ENCODE results near the gene TYW1B. TPM values are rescaled to one million over a fixed set of nuclear protein-coding genes. Genes with fewer than 3 reads are reported as not detected.
"Not testable (repeated sequence)": the region's sequence is repeated elsewhere in the genome, so short reads cannot be mapped to it uniquely, and the experiment has no call there.

The TYW1B gene
- total and polyA plus RNA-seq, 2 experiments from 2014 or later, result 1.7 to 1.9 TPM

DNA sequence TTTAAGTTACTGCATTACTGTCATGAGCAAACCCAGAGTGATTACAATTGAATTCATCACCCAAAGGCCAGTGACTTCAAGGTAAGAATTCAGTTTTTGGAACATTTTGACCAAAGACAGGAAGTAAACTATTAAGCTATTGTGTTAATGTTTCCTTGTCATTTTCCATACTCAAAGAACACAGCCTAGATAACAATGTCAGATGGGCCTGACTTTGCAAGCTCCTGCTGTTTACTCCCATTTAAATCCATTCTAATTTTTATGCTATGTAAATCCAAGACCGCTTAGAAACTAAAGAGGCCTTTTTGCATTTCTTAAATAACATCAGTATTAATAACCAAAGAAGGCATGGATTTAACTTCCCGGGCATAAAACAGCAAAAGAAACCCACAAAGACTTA, 136.6 kb downstream of the TYW1B start:
- not testable (repeated sequence) for H3K9me2 ChIP-seq (replicated peaks; ENCODE audit: insufficient read depth); H2AFZ ChIP-seq; H3K27me3 ChIP-seq; H3K4me2 ChIP-seq; DNase-seq (ENCODE audit: low spot score); H3K4me3 ChIP-seq; H3K27ac ChIP-seq; H3K4me1 ChIP-seq (ENCODE audit: insufficient read depth); H4K20me1 ChIP-seq (ENCODE audit: insufficient read depth, poor library complexity, severe bottlenecking); H3K9me3 ChIP-seq (ENCODE audit: low read depth); H3K79me2 ChIP-seq; H3K36me3 ChIP-seq (replicated peaks; ENCODE audit: insufficient read depth, low read depth)
- WGBS (ENCODE audit: low lambda C conversion rate, missing lambda C conversion rate), result 75% methylated on average over 2 of the region's 2 CpGs

DNA sequence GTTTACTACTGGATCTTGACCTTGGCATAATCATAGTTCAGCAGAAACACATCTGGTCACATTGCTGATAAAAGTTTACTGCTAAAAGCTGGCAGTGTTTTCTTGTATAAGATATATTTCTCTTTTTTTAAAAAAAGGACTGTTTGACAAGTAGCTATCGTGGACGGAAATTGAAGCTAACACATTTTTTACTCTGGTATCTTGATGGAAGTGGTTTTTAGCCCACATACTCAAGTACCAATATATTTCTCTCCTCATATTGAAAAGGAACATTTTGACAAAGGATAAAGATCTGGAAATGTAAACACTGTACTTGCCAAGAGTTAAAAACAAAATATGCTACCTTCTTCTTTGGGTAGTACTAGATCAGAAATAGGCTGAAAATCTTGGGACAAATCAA, 137.8 kb downstream of the TYW1B start:
- not testable (repeated sequence) for H3K79me2 ChIP-seq; DNase-seq (ENCODE audit: low spot score); H3K9me3 ChIP-seq (ENCODE audit: low read depth); H3K27ac ChIP-seq; H3K4me2 ChIP-seq; H2AFZ ChIP-seq; H3K9me2 ChIP-seq (replicated peaks; ENCODE audit: insufficient read depth); H4K20me1 ChIP-seq (ENCODE audit: insufficient read depth, poor library complexity, severe bottlenecking); H3K36me3 ChIP-seq (replicated peaks; ENCODE audit: insufficient read depth, low read depth); H3K4me1 ChIP-seq (ENCODE audit: insufficient read depth); H3K4me3 ChIP-seq; H3K27me3 ChIP-seq
- 75% methylated on average over 2 of the region's 2 CpGs for WGBS (ENCODE audit: low lambda C conversion rate, missing lambda C conversion rate)

- H3K27me3 ChIP-seq; H3K27ac ChIP-seq; H3K4me1 ChIP-seq (ENCODE audit: insufficient read depth); H4K20me1 ChIP-seq (ENCODE audit: insufficient read depth, poor library complexity, severe bottlenecking); H3K9me3 ChIP-seq (ENCODE audit: low read depth); H3K4me2 ChIP-seq; H2AFZ ChIP-seq; H3K9me2 ChIP-seq (replicated peaks; ENCODE audit: insufficient read depth); H3K79me2 ChIP-seq; H3K4me3 ChIP-seq; DNase-seq (ENCODE audit: low spot score); H3K36me3 ChIP-seq (replicated peaks; ENCODE audit: insufficient read depth, low read depth): not testable (repeated sequence)
- 70% methylated on average over 1 of the region's 1 CpG for WGBS (ENCODE audit: low lambda C conversion rate, missing lambda C conversion rate)
These were observed 138.7 kb downstream of the TYW1B start for GRCh38 chr7:72689344-72689743.

DNA sequence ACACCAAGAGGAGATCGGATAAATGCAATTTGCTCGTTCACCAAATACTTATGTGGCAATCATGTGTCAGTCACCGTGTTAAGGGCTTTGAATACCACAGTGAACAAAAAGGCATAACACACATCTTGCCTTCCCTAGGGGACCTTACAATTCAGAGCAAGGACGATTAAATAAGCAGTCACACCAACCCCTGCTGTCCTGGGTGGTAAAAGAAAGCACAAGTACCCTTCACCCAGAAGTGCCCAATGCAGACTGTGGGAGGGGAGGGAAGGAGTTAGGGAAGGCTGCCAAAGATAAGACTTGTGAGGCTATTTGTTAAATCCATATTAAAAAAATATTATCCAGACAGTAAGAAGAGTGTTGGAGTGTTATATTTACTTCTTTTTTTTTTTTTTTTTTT, 146.8 kb downstream of the TYW1B start:
- DNase-seq (ENCODE audit: low spot score); H4K20me1 ChIP-seq (ENCODE audit: insufficient read depth, poor library complexity, severe bottlenecking); H3K36me3 ChIP-seq (replicated peaks; ENCODE audit: insufficient read depth, low read depth); H2AFZ ChIP-seq; H3K9me3 ChIP-seq (ENCODE audit: low read depth); H3K79me2 ChIP-seq; H3K27me3 ChIP-seq; H3K27ac ChIP-seq; H3K9me2 ChIP-seq (replicated peaks; ENCODE audit: insufficient read depth); H3K4me3 ChIP-seq; H3K4me2 ChIP-seq: not testable (repeated sequence)
- 79% methylated on average over 4 of the region's 4 CpGs for WGBS (ENCODE audit: low lambda C conversion rate, missing lambda C conversion rate)
- peaks cover 29% of the 10 kb centered on the region for H3K4me1 ChIP-seq (ENCODE audit: insufficient read depth)

GRCh38 chr7:72676880-72677279, 151.1 kb downstream of the TYW1B start:
- H3K27ac ChIP-seq, H3K4me3 ChIP-seq: not testable (repeated sequence)
- WGBS (ENCODE audit: low lambda C conversion rate, missing lambda C conversion rate), result 95% methylated on average over 6 of the region's 6 CpGs

GRCh38 chr7:72676086-72676690, 151.8 kb downstream of the TYW1B start:
- H3K9me3 ChIP-seq (ENCODE audit: low read depth); H3K4me3 ChIP-seq; H4K20me1 ChIP-seq (ENCODE audit: insufficient read depth, poor library complexity, severe bottlenecking); H3K4me2 ChIP-seq; H3K79me2 ChIP-seq; H3K4me1 ChIP-seq (ENCODE audit: insufficient read depth); H3K36me3 ChIP-seq (replicated peaks; ENCODE audit: insufficient read depth, low read depth); H3K27ac ChIP-seq; H3K9me2 ChIP-seq (replicated peaks; ENCODE audit: insufficient read depth); H2AFZ ChIP-seq; H3K27me3 ChIP-seq: not testable (repeated sequence)
- WGBS (ENCODE audit: low lambda C conversion rate, missing lambda C conversion rate), result 38% methylated on average over 5 of the region's 5 CpGs
- peak; percentile 18 for DNase-seq (ENCODE audit: low spot score)

More at GRCh38 chr7:72676880-72677279, 151.1 kb downstream of the TYW1B start:
- H3K4me2 ChIP-seq; H3K9me3 ChIP-seq (ENCODE audit: low read depth); H2AFZ ChIP-seq; DNase-seq (ENCODE audit: low spot score); H3K36me3 ChIP-seq (replicated peaks; ENCODE audit: insufficient read depth, low read depth); H3K4me1 ChIP-seq (ENCODE audit: insufficient read depth); H3K79me2 ChIP-seq; H3K9me2 ChIP-seq (replicated peaks; ENCODE audit: insufficient read depth); H3K27me3 ChIP-seq; H4K20me1 ChIP-seq (ENCODE audit: insufficient read depth, poor library complexity, severe bottlenecking): not testable (repeated sequence)

DNA sequence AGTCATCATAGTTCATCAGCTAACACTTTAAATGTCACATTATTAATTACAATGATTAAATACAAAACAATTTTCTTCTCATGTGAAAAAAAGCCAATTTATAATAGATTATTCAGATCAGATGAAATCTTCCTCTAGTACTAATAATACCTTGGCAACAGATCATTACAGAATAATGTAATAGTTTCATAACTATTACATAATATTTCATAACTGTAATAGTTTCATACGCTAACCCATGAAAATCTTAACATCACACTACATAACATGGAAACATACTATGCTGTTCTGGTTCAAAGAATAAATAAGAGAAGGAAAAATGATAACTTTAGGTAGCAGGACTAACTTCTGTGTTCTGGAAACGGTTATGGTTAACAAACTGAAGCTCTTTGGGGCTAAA, 152.3 kb downstream of the TYW1B start:
- not testable (repeated sequence) for H3K79me2 ChIP-seq; H3K36me3 ChIP-seq (replicated peaks; ENCODE audit: insufficient read depth, low read depth); H2AFZ ChIP-seq; H3K4me3 ChIP-seq; H3K9me3 ChIP-seq (ENCODE audit: low read depth); H3K9me2 ChIP-seq (replicated peaks; ENCODE audit: insufficient read depth); H4K20me1 ChIP-seq (ENCODE audit: insufficient read depth, poor library complexity, severe bottlenecking); DNase-seq (ENCODE audit: low spot score); H3K4me1 ChIP-seq (ENCODE audit: insufficient read depth); H3K27ac ChIP-seq; H3K4me2 ChIP-seq; H3K27me3 ChIP-seq
- 97% methylated on average over 2 of the region's 2 CpGs for WGBS (ENCODE audit: low lambda C conversion rate, missing lambda C conversion rate)

All from hepatocyte (in vitro differentiated cells).